SU-DHL-6 (cell line): Measurements from ENCODE around the gene GPRC5C.

ENCODE experiments used
- H2AFZ ChIP-seq: fragments of 200-600 bp; sonication (generic); 2 replicates; pipeline ENCODE4 v1.6.1; 2014; ENCODE audit warnings: low read depth, mild to moderate bottlenecking, moderate library complexity, mixed read lengths, antibody characterized with exemption, low read length; ENCODE audit not compliant: severe bottlenecking
- H3F3A ChIP-seq: fragments of 200-600 bp; shearing (Covaris generic); 2 replicates; pipeline ENCODE4 v1.6.0; 2016; ENCODE audit warnings: antibody characterized with exemption, mild to moderate bottlenecking; ENCODE audit not compliant: insufficient read depth
- H3K27ac ChIP-seq: fragments of 200-600 bp; sonication (generic); 2 replicates; pipeline ENCODE4 v1.5.1; 2016; ENCODE audit warnings: low read depth, mild to moderate bottlenecking, low read length, moderate library complexity, mixed read lengths
- H3K27me3 ChIP-seq: fragments of 200-600 bp; sonication (generic), shearing (Covaris generic); 2 replicates; pipeline ENCODE4 v1.6.0; 2014; ENCODE audit warnings: mild to moderate bottlenecking, low read length
- H3K36me3 ChIP-seq: fragments of 200-600 bp; sonication (generic); 2 replicates; pipeline ENCODE4 v1.6.1; 2014; ENCODE audit warnings: mild to moderate bottlenecking, low read length, mixed read lengths
- H3K4me2 ChIP-seq: fragments of 300-600, 200-600 bp; shearing (Covaris generic), sonication (generic); 2 replicates; pipeline ENCODE4 v1.6.0; 2014; ENCODE audit warnings: low read length, low read depth, mild to moderate bottlenecking; ENCODE audit not compliant: poor library complexity, severe bottlenecking
- H3K4me3 ChIP-seq: fragments of 200-600 bp; sonication (generic); 2 replicates; pipeline ENCODE4 v1.5.1; 2014; ENCODE audit warnings: antibody characterized with exemption, low read length, mild to moderate bottlenecking, mixed read lengths; ENCODE audit not compliant: insufficient read depth, poor library complexity, severe bottlenecking
- H3K79me2 ChIP-seq: fragments of 200-600 bp; sonication (generic); 2 replicates; pipeline ENCODE4 v1.6.1; 2014; ENCODE audit warnings: mild to moderate bottlenecking, low read length, moderate library complexity; ENCODE audit not compliant: insufficient read depth
- H3K9ac ChIP-seq: fragments of 200-600 bp; sonication (generic); 2 replicates; pipeline ENCODE4 v1.7.0; 2014; ENCODE audit warnings: mild to moderate bottlenecking, low read length
- H3K9me2 ChIP-seq: fragments of 200-600 bp; sonication (generic); replicated peaks from 2 replicates; pipeline ENCODE4 v1.6.1; 2014; ENCODE audit warnings: low read length; ENCODE audit not compliant: insufficient read depth
- H3K9me3 ChIP-seq: fragments of 200-600 bp; sonication (generic); 2 replicates; pipeline ENCODE4 v1.6.1; 2014; ENCODE audit warnings: low read length, mixed read lengths; ENCODE audit not compliant: insufficient read depth
- H4K20me1 ChIP-seq: fragments of 200-600 bp; sonication (generic); 2 replicates; pipeline ENCODE4 v1.6.1; 2014; ENCODE audit warnings: low read depth, mild to moderate bottlenecking, antibody characterized with exemption, low read length, moderate library complexity, mixed read lengths
- EZH2phosphoT487 ChIP-seq: fragments of 200-600 bp; sonication (generic), shearing (Covaris generic); conservative IDR thresholded peaks from 2 replicates; pipeline ENCODE4 v1.6.1; 2018; ENCODE audit warnings: mild to moderate bottlenecking, antibody characterized with exemption, low read length, moderate library complexity, mixed read lengths
- TF ChIP-seq, protein P1 (sequence below): fragments of 200-600 bp; sonication (generic); IDR thresholded peaks from one replicate; pipeline ENCODE4 v1.5.1; 2017; ENCODE audit warnings: antibody characterized with exemption, mild to moderate bottlenecking, low read length, moderate library complexity; ENCODE audit not compliant: insufficient read depth, poor library complexity, severe bottlenecking

Gene GPRC5C

DNA sequence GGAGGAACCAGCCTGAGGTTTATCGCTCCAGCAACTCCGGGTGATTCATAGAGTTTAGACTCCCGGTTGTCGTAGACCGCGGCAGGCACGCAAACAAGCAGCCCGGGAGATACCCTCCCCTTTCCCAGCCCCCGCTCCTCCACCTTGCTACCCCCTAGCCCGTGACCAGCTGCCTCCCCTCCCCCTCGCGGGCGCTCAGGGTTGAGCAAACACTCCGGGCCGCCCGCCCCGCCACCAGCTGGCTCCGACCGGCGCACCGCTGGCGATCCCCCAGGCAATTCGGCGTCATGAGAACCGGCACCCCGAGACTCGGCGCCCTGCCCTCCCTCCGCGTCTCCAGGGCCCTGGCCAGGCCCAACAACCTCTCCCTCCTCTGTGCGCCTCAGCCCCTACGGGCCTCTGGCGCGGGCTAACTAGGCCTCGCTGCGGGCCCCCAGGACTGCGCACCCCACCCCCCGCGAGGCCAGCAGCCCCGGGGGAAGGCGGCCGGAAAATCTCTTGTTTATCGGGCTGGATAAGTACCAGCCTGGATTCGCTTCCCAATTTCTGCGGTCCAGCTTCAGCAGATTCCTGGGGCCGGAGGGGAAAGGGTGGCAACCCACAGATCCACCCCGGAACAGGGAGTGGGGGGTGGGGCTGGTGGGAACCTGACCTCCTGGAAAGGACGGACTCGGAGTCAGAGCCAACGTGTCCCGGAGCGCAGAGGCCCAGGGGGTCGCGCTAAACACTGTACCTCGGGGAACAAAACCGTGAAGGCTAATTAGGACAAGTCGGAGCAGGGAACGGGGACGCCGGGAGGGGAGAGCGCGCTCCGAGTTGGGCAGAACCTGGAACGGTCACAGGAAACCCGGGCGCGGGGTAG, 951 bp upstream of the GPRC5C start:
- Histone ChIP-seq H3K36me3 (no peaks in the 10 kb centered on the region), H4K20me1 (no peaks in the 10 kb centered on the region), H3K4me2 (no peak overlapping the region), H3K9me3 (no peaks in the 10 kb centered on the region), H3F3A (no peaks in the 10 kb centered on the region), H3K4me3 (no peak overlapping the region), H3K79me2 (no peaks in the 10 kb centered on the region), H3K27ac (no peak overlapping the region), H2AFZ (no peak overlapping the region), H3K9me2 (no peaks in the 10 kb centered on the region), H3K9ac (no peak overlapping the region), H3K27me3 (no peaks in the 10 kb centered on the region)
- TF ChIP-seq EZH2phosphoT487 = no peak
- TF ChIP-seq, protein P1, sequence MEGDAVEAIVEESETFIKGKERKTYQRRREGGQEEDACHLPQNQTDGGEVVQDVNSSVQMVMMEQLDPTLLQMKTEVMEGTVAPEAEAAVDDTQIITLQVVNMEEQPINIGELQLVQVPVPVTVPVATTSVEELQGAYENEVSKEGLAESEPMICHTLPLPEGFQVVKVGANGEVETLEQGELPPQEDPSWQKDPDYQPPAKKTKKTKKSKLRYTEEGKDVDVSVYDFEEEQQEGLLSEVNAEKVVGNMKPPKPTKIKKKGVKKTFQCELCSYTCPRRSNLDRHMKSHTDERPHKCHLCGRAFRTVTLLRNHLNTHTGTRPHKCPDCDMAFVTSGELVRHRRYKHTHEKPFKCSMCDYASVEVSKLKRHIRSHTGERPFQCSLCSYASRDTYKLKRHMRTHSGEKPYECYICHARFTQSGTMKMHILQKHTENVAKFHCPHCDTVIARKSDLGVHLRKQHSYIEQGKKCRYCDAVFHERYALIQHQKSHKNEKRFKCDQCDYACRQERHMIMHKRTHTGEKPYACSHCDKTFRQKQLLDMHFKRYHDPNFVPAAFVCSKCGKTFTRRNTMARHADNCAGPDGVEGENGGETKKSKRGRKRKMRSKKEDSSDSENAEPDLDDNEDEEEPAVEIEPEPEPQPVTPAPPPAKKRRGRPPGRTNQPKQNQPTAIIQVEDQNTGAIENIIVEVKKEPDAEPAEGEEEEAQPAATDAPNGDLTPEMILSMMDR = no peak

DNA sequence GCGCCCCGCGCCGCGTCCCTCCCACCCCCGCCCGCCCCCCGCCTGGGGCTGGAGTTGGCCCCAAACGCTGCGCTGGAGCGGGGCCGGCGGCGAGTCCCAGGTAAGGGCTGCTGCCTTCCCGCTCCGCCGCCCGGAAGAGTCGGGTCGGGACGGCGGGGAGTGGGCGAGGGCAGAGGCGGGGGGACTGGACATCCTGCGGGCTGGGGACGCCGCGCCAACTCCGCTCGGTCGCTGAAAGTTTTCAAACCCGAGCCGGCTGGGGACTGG, 469 bp downstream of the GPRC5C start:
- H3K27ac ChIP-seq = no peak overlapping the region
- no peak overlapping the region for H3K9ac ChIP-seq

DNA sequence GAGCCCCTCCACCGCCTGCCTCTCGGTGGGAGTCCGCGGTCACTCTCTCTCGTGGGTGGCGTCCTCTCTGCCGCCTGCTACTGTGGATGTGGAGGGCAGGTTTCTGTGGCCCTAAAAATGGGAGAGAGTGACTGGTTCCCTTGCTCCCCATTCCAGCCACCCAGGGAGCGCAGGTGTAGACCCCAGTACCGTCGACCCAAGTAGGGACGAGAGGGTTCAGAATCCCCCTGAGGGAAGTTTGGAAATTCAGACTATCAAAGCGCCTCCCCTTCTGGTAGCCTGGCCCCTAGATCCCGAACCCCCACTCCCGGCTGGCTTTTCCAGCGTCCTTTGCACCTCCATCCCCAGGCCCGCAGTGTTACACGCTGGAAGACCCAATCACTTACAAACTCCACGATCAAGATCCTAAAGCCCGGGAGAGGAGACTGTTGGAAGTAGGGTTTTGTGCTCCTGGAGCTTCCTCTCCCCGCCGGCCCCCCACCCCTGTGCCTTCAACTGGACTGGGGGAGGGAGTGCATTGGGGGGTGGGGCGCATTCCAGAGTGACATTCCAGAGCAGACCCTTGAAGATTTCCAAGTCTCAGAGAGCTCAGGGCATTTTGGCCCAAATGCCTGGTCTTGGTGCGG, 991 bp downstream of the GPRC5C start:
- Histone ChIP-seq H3K9ac (no peak overlapping the region), H3K4me2 (no peak overlapping the region), H2AFZ (no peak overlapping the region), H3F3A (no peaks in the 10 kb centered on the region), H3K9me3 (peaks cover 8% of the 10 kb centered on the region; the same call in 1 of the 2 replicates), H4K20me1 (no peaks in the 10 kb centered on the region), H3K4me3 (no peak overlapping the region), H3K36me3 (no peaks in the 10 kb centered on the region), H3K9me2 (no peaks in the 10 kb centered on the region), H3K79me2 (no peaks in the 10 kb centered on the region), H3K27ac (no peak overlapping the region), H3K27me3 (no peaks in the 10 kb centered on the region)
- TF ChIP-seq, protein P1 = no peak
- TF ChIP-seq EZH2phosphoT487 = no peak

More for the DNA sequence above, 469 bp downstream of the GPRC5C start:
- Histone ChIP-seq H3K9me3 (peaks cover 3% of the 10 kb centered on the region; the same call in 1 of the 2 replicates), H3K27me3 (no peaks in the 10 kb centered on the region), H3K79me2 (no peaks in the 10 kb centered on the region), H3K4me3 (no peak overlapping the region), H4K20me1 (no peaks in the 10 kb centered on the region), H3K4me2 (no peak overlapping the region), H3F3A (no peaks in the 10 kb centered on the region), H3K36me3 (no peaks in the 10 kb centered on the region), H2AFZ (no peak overlapping the region), H3K9me2 (no peaks in the 10 kb centered on the region)
- TF ChIP-seq, protein P1 = no peak
- no peak for TF ChIP-seq EZH2phosphoT487
